Measurements from ENCODE around the gene COL23A1. TPM values are rescaled to one million over a fixed set of nuclear protein-coding genes. Genes with fewer than 3 reads are reported as not detected.

The COL23A1 gene
- total and polyA plus RNA-seq, 2 of the 13 experiments (the other 11 are each of a cell fraction or from before 2014, with no cell fraction given) = not detected

- WGBS (ENCODE audit: low lambda C conversion rate) = 40% methylated on average over 9 of the region's 9 CpGs
- intact Hi-C loops (cut with micrococcal nuclease; ENCODE audit: unreplicated experiment) (no loop called here), in situ Hi-C loops (cut with HindIII; ENCODE audit: extremely low pct_ligation_motif_present, low pct_unique_long_range_greater_than_20kb) (no loop called here)
- no peak for FAIRE-seq
- H2AFZ ChIP-seq (ENCODE audit: low read length) = no peak overlapping the region
- H3K4me3 ChIP-seq (replicated peaks in 1 of 3; ENCODE audit: insufficient read depth in 1 of 3, low read depth in 2 of 3, low read length in 3 of 3) = no peak overlapping the region
- H3K36me3 ChIP-seq (replicated peaks in 1 of 2; ENCODE audit: control insufficient read depth in 1 of 2, insufficient read depth in 2 of 2, low read length in 2 of 2) = no peaks in the 10 kb centered on the region
- H3K4me1 ChIP-seq (ENCODE audit: insufficient read depth, low read length) = no peaks in the 10 kb centered on the region
- POLR2A ChIA-PET = no interaction called here
- H3K27ac ChIP-seq (ENCODE audit: extremely low read length, insufficient read depth, low read length) = no peak overlapping the region
- no peaks in the 10 kb centered on the region; the same call in 1 of the 2 replicates for H4K20me1 ChIP-seq (ENCODE audit: insufficient read depth, low read length)
- H3K9me3 ChIP-seq (ENCODE audit: low read length) = no peaks in the 10 kb centered on the region
- H3K27me3 ChIP-seq (ENCODE audit: control insufficient read depth in 1 of 2, insufficient read depth in 2 of 2, low read length in 2 of 2) = peaks cover 1 to 23% of the 10 kb centered on the region in 2 experiments; a peak in 3 of 5 replicates
- H3K9ac ChIP-seq (ENCODE audit: insufficient read depth, low read depth, low read length) = no peak overlapping the region
- no peak overlapping the region for H3K4me2 ChIP-seq (ENCODE audit: low read depth, low read length)
- CTCF ChIA-PET (ENCODE audit: low intra/inter-chr PET ratio, low total read pairs) = no interaction called here
- TF ChIP-seq RBFOX2 (IDR thresholded peaks at IDR 0.05; ENCODE audit: low read depth, low read length) = no peak
- BruUV-seq (replicated peaks) = no TSS peak
- ATAC-seq = no peak
- no peak for DNase-seq (ENCODE audit: low spot score)
- no peaks in the 10 kb centered on the region for H3K79me2 ChIP-seq (ENCODE audit: insufficient read depth, low read length)
Measured at GRCh38 chr5:178353461-178353860, 236.7 kb downstream of the COL23A1 start.

DNA sequence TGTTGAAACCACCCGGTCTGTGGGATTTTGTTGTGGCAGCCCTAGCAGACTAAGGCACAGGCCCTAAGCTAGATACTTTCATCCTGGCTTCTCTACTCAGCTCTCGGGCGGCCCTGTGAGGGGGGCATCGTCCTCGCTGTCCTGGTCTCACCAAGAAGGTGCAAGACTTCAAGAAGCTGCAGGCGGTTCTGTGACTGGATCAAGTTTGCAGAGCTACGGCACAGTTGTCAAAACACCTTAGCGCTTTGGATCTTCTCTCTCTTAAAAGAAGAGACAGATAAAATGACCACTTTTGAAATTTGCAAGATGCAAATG, 238.2 kb downstream of the COL23A1 start:
- FAIRE-seq (no peak), DNase-seq (ENCODE audit: low spot score) (no peak), ATAC-seq (no peak)
- TF ChIP-seq SALL2 (CRISPR knock-in tag; IDR thresholded peaks at IDR 0.05) (no peak), ELF3 (CRISPR knock-in tag; IDR thresholded peaks at IDR 0.05) (no peak), MED1 (CRISPR knock-in tag; IDR thresholded peaks at IDR 0.05) (no peak), ZNF430 (CRISPR knock-in tag; IDR thresholded peaks at IDR 0.05) (no peak), HNF1B (CRISPR knock-in tag; IDR thresholded peaks at IDR 0.05) (no peak), ZMYM4 (CRISPR knock-in tag; IDR thresholded peaks at IDR 0.05) (no peak), ZC3H4 (CRISPR knock-in tag; IDR thresholded peaks at IDR 0.05; ENCODE audit: borderline replicate concordance) (no peak), KDM4B (CRISPR knock-in tag; IDR thresholded peaks at IDR 0.05) (no peak), ADNP (CRISPR knock-in tag; IDR thresholded peaks at IDR 0.05) (no peak), U2AF2 (IDR thresholded peaks at IDR 0.05; ENCODE audit: low read depth, low read length) (no peak), ZNF615 (CRISPR knock-in tag; IDR thresholded peaks at IDR 0.05; ENCODE audit: borderline replicate concordance) (no peak)
- TF ChIP-seq, protein P1, sequence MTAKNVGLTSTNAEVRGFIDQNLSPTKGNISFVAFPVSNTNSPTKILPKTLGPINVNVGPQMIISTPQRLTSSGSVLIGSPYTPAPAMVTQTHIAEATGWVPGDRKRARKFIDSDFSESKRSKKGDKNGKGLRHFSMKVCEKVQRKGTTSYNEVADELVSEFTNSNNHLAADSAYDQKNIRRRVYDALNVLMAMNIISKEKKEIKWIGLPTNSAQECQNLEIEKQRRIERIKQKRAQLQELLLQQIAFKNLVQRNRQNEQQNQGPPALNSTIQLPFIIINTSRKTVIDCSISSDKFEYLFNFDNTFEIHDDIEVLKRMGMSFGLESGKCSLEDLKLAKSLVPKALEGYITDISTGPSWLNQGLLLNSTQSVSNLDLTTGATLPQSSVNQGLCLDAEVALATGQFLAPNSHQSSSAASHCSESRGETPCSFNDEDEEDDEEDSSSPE (CRISPR knock-in tag; IDR thresholded peaks at IDR 0.05) = no peak
- Histone ChIP-seq H4K20me1 (ENCODE audit: insufficient read depth, low read length) (no peaks in the 10 kb centered on the region), H3K9me3 (ENCODE audit: low read length) (no peaks in the 10 kb centered on the region), H3K4me1 (ENCODE audit: insufficient read depth, low read length) (no peaks in the 10 kb centered on the region), H3K27ac (ENCODE audit: extremely low read length, insufficient read depth, low read length) (no peak overlapping the region), H2AFZ (ENCODE audit: low read length) (no peak overlapping the region), H3K36me3 (replicated peaks in 1 of 2; ENCODE audit: control insufficient read depth in 1 of 2, insufficient read depth in 2 of 2, low read length in 2 of 2) (no peaks in the 10 kb centered on the region), H3K9ac (ENCODE audit: insufficient read depth, low read depth, low read length) (no peak overlapping the region), H3K4me3 (replicated peaks in 1 of 3; ENCODE audit: insufficient read depth in 1 of 3, low read depth in 2 of 3, low read length in 3 of 3) (no peak overlapping the region), H3K27me3 (ENCODE audit: control insufficient read depth in 1 of 2, insufficient read depth in 2 of 2, low read length in 2 of 2) (peaks cover 1 to 23% of the 10 kb centered on the region in 2 experiments; a peak in 3 of 5 replicates), H3K4me2 (ENCODE audit: low read depth, low read length) (no peak overlapping the region), H3K79me2 (ENCODE audit: insufficient read depth, low read length) (no peaks in the 10 kb centered on the region)
- 35% methylated on average over 7 of the region's 8 CpGs for WGBS (ENCODE audit: low lambda C conversion rate)
- ChIA-PET CTCF (ENCODE audit: low intra/inter-chr PET ratio, low total read pairs) (no interaction called here), POLR2A (no interaction called here)
- intact Hi-C loops (cut with micrococcal nuclease; ENCODE audit: unreplicated experiment) = no loop called here
- in situ Hi-C loops (cut with HindIII; ENCODE audit: extremely low pct_ligation_motif_present, low pct_unique_long_range_greater_than_20kb) = no loop called here
- BruUV-seq (replicated peaks) = no TSS peak
